Heart left ventricle (tissue), 16 donors: Measurements from ENCODE around the gene AGPAT4. TPM values are rescaled to one million over a fixed set of nuclear protein-coding genes. Genes with fewer than 3 reads are reported as not detected.
A peak's percentile ranks its signal among the peaks of the same experiment; 100 is the strongest.

Experiments
- ATAC-seq, 4 donors: fragments of 200-7000 bp; cut with Tn5 transposase; one replicate each; pipeline ENCODE4 v1.9.1; 2020 to 2022; ENCODE audit warnings: moderate library complexity in 4 of 4, mild to moderate bottlenecking in 3 of 4, moderate number of reproducible peaks in 1 of 4
- DNase-seq, 5 donors: peaks; one replicate each; pipeline ENCODE4 v3.0.0-alpha.2; 2020
- H3K27ac ChIP-seq, 12 donors: fragments of 200-600 bp; sonication (generic) in 4 of 12; one replicate each; pipeline versions ENCODE4 v1.5.0 to v1.8.0; 2016 to 2022; ENCODE audit warnings: mild to moderate bottlenecking in 2 of 12
- H3K27me3 ChIP-seq, 9 donors: fragments of 200-600 bp; sonication (generic) in 2 of 9; one replicate each; pipeline versions ENCODE4 v1.5.1 to v1.8.0; 2016 to 2022; ENCODE audit warnings: mild to moderate bottlenecking in 3 of 9
- H3K36me3 ChIP-seq, 9 donors: fragments of 200-600 bp; sonication (generic) in 2 of 9; one replicate each; pipeline versions ENCODE4 v1.5.0 to v1.8.0; 2018 to 2022; ENCODE audit warnings: mild to moderate bottlenecking in 2 of 9
- H3K4me1 ChIP-seq, 12 donors: fragments of 200-600 bp; sonication (generic) in 4 of 12; one replicate each; pipeline versions ENCODE4 v1.5.0 to v1.8.0; 2016 to 2022; ENCODE audit warnings: mild to moderate bottlenecking in 3 of 12
- H3K4me3 ChIP-seq, 12 donors: fragments of 200-600 bp; sonication (generic) in 4 of 12; one replicate each; pipeline versions ENCODE4 v1.5.0 to v1.8.0; 2017 to 2022; ENCODE audit warnings: mild to moderate bottlenecking in 9 of 12, moderate library complexity in 4 of 12
- H3K9me3 ChIP-seq, 12 donors: fragments of 200-600 bp; sonication (generic) in 4 of 12; one replicate each; pipeline versions ENCODE4 v1.5.0 to v1.8.0; 2016 to 2022; ENCODE audit warnings: mild to moderate bottlenecking in 1 of 12
- POLR2A ChIP-seq, 2 donors: fragments of 450-650 bp; IDR thresholded peaks; one replicate each; pipeline ENCODE4 v1.6.1; 2017; ENCODE audit warnings: antibody characterized with exemption in 2 of 2, mild to moderate bottlenecking in 2 of 2, moderate library complexity in 2 of 2
- WGBS, 4 donors: extraction: QIAGEN DNeasy Blood & Tissue Kit in 2 of 4; methylation state at CpG; one replicate each; pipeline versions ENCODE4 v1.1.5 to v1.1.7; 2013 to 2018; 5-methylcytosine and 5-hydroxymethylcytosine counted together
- intact Hi-C, 10 donors: fragments of 100-400 bp; cut with DNase I; formaldehyde crosslinking; loops; one replicate each; pipeline versions ENCODE4 v1.11.1 to v1.14.2; 2022
- polyA plus RNA-seq, 2 donors: library from polyadenylated mRNA; stranded (reverse); fragments of 200-250 nt; gene quantifications; one replicate each; pipeline ENCODE4 v1.2.3, GENCODE V29; 2013
- total RNA-seq, 9 donors: library from RNA; depleted of rRNA in 2 of 9; stranded (reverse); fragments of >200 nt in 2 of 9; fragmentation: NEBNext Ultra II Directional in 3 of 9; extraction: Animal tissue kit (Norgen Biotek cat#: 25700) in 3 of 9; gene quantifications; one replicate each; pipeline versions ENCODE4 v1.1.0 to v1.2.4, GENCODE V29; 2016 to 2023
- TF ChIP-seq, protein P1 (sequence below), 12 donors: fragments of 200-600 bp; sonication (generic) in 4 of 12; IDR thresholded peaks; one replicate each; pipeline versions ENCODE4 v1.5.0 to v1.8.0; 2018 to 2022; ENCODE audit warnings: antibody characterized with exemption in 12 of 12, mild to moderate bottlenecking in 5 of 12
- donor health status: ischemic (EF 13 %, LVEDD 7.1; RV severe dilation, severe dysfunction).
- donor health status: healthy with polysubstance abuse.
- donor health status: DM: no; HTN: yes; CAD: no.
- donor health status: DM: no; HTN: no; CAD: no.
- donor health status: ischemic (EF 25% LVEDD 6.9; RV normal size, moderate dysfunction).
- donor health status: ischemic (EF 25% LVEDD 5.7; RV mildly dilated, moderate dysfunction).
- donor health status: healthy.
- donor health status: DM: yes; HTN: yes; CAD: no.
- donor health status: ischemic (EF 35%, LVEDD 5.7; RV mildly dilated, moderate dysfunction).
- donor health status: nonischemic (EF 11% LVEDD 7.7; RV severe dilation, severe dysfunction).
- donor health status: DM: yes; HTN: yes; CAD: no.
- donor health status: PGD.
- donor health status: ischemic (EF 29% LVEDD 5.4; RV normal size, mild dysfunction).
- donor health status: nonischemic (EF 23%, LVEDD 6.1; RV moderate dilation, normal function).

AGPAT4 gene
- total and polyA plus RNA-seq, 11 donors: 0.83 to 5.0 (median 1.8) TPM

DNA sequence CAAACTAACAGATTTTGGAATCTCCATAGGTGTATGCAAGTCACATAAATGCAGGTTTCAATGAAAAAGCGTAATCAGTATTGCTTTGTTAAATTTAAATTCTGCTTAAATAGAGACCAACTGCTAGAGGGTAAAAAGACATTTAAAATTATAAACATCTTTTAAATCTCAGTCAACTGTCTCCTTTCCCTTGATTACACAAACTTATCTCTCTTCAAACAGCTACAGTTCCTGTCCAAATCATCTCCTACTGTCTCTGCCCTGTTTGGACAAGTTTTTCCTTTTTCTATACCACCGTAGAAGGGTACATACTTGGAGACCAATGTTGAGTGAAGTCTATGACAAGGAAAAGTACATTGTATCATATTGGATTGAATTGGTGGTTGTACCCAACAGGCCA lies 43.5 kb downstream of the AGPAT4 start:
- Histone ChIP-seq H3K36me3 (peaks cover 0 to 12% (median 4%) of the 10 kb centered on the region in 9 donors), H3K4me3 (no peak overlapping the region), H3K27me3 (no peaks in the 10 kb centered on the region), H3K27ac (no peak overlapping the region), H3K4me1 (peaks cover 0 to 43% (median 19%) of the 10 kb centered on the region in 12 donors), H3K9me3 (no peaks in the 10 kb centered on the region)
- intact Hi-C loops: no loop called here
- no peak for ATAC-seq
- TF ChIP-seq, protein P1, sequence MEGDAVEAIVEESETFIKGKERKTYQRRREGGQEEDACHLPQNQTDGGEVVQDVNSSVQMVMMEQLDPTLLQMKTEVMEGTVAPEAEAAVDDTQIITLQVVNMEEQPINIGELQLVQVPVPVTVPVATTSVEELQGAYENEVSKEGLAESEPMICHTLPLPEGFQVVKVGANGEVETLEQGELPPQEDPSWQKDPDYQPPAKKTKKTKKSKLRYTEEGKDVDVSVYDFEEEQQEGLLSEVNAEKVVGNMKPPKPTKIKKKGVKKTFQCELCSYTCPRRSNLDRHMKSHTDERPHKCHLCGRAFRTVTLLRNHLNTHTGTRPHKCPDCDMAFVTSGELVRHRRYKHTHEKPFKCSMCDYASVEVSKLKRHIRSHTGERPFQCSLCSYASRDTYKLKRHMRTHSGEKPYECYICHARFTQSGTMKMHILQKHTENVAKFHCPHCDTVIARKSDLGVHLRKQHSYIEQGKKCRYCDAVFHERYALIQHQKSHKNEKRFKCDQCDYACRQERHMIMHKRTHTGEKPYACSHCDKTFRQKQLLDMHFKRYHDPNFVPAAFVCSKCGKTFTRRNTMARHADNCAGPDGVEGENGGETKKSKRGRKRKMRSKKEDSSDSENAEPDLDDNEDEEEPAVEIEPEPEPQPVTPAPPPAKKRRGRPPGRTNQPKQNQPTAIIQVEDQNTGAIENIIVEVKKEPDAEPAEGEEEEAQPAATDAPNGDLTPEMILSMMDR (IDR thresholded peaks at IDR 0.05): no peak
- no peak for TF ChIP-seq POLR2A (IDR thresholded peaks at IDR 0.05)
- WGBS, 4 donors: 96 to 98% (median 97%) methylated on average over 2 of the region's 2 CpGs
- no peak for DNase-seq

DNA sequence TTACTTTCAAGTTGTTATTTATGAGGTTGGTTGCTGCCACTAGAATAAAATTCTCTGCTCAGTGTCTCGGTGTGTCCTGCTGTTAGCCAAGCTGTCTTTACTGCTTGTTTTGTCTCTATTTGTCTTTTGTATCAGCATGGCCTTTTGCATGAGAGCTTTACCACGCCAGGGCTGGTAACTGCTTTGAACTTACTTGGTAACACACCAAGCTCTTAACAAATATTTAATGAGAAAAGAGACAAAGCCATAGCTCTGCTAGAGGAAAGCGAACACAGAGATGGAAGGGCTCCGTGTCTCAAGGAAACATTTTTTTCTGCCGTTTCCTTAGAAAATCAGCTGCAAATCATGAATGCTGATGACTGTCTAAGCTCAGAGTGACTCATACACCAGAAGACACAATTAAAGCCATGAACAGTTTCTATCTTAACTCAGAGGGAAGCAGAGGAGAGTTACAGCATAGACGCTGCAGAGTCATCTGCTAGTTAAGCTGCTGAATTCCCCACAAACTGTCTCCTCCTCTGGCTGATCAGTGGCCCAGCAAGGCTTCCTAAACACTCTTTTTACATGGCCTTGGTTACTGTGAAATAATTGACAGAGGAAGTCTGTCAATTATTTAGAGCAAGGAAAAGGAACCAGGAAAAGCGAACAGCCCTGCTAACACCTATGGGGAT lies 44.8 kb downstream of the AGPAT4 start:
- TF ChIP-seq, protein P1 (IDR thresholded peaks at IDR 0.05): no peak
- no peak for TF ChIP-seq POLR2A (IDR thresholded peaks at IDR 0.05)
- H3K4me3 ChIP-seq: peak overlapping the region in 1 of 12 donors; percentile 12
- H3K9me3 ChIP-seq: no peaks in the 10 kb centered on the region
- H3K27me3 ChIP-seq: no peaks in the 10 kb centered on the region
- intact Hi-C loops: no loop called here
- peaks cover 0 to 12% (median 4%) of the 10 kb centered on the region in 9 donors for H3K36me3 ChIP-seq
- H3K4me1 ChIP-seq: peaks cover 0 to 38% (median 16%) of the 10 kb centered on the region in 12 donors
- DNase-seq (no peak), ATAC-seq (peak in 3 of 4 donors; percentile 80 to 91 (median 83))
- H3K27ac ChIP-seq: peak overlapping the region in 7 of 12 donors; percentile 13 to 82 (median 44)
- 44 to 62% (median 54%) methylated on average over 7 of the region's 7 CpGs for WGBS, 4 donors

DNA sequence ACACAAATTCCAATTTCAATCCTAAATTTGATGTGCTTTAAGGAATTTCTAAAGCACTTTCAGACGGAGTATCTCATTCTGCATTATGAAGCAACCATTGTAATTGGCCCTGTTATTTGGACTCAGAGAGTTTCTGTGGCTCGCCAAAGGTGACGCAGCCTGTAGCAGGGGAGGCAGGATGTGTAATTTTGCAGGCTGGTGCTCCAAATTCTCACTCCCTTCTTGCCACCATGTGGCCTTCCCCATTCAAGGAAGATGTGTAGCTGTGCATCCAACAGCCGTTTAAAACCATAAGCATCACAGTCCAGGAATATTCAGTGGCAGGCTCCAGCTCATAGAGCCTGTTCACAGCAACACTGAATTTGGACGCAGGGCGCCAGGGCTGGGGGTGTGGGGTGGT lies 45.8 kb downstream of the AGPAT4 start:
- intact Hi-C loops: no loop called here
- Histone ChIP-seq H3K4me1 (peaks cover 0 to 38% (median 16%) of the 10 kb centered on the region in 12 donors), H3K27ac (peak overlapping the region in 3 of 12 donors; percentile 44 to 82 (median 76)), H3K36me3 (peaks cover 0 to 12% (median 4%) of the 10 kb centered on the region in 9 donors), H3K27me3 (no peaks in the 10 kb centered on the region), H3K9me3 (no peaks in the 10 kb centered on the region), H3K4me3 (no peak overlapping the region)
- DNase-seq (no peak), ATAC-seq (peak in 3 of 4 donors; percentile 20 to 59 (median 25))
- 84 to 92% (median 87%) methylated on average over 6 of the region's 6 CpGs for WGBS, 4 donors
- TF ChIP-seq, protein P1 (IDR thresholded peaks at IDR 0.05): no peak
- no peak for TF ChIP-seq POLR2A (IDR thresholded peaks at IDR 0.05)

DNA sequence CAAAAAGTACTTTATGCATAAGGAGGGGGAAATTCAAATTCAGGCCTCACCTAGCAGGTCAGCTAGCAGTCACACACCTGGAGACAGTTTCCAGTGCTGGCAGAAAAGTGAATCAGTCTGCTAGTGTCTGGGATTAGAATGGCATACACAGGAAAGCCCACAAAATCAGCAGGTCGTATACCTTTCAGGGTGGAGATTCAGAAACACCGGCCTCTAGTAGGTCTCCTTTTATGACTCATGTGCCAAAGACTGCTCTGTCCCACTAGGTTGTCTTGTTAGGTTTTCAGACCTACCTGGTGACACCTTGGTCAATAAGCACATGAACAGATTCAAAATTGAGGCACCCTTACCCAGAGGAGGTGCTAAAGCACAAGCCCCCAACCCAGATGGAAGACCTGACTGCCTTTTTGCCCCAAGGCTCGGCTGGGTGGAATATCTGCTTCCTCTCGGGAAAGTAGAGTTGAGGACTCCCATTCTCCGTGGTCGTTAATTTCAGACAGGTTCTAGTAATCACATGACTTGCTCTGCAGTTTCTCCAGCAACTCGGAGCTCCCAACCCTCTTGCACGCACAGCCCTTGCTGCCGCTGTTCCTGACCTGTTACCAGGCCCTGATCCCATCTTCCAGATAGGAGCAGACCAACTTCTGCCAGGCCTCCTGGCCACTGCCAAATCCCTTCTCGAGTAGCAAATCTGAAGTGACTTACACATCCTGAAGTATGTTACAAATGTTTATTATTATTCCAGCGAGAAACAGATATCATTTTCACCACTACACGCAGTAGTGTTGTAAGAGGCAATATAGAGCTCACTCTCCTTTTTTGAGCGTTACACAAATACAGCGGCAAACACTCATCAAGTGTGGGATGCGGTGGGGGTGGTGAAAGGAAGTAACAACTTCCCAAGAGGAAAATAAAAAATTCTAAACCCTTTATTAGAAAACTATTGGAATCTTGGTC lies 46.6 kb downstream of the AGPAT4 start:
- ATAC-seq: no peak
- peak overlapping the region in 2 of 12 donors; percentile 76 to 82 for H3K27ac ChIP-seq
- intact Hi-C loops: no loop called here

More for the DNA sequence above, 46.6 kb downstream of the AGPAT4 start:
- WGBS, 4 donors: 85 to 89% (median 87%) methylated on average over 15 of the region's 15 CpGs
- H3K36me3 ChIP-seq: peaks cover 0 to 12% (median 4%) of the 10 kb centered on the region in 9 donors
- peaks cover 0 to 38% (median 16%) of the 10 kb centered on the region in 12 donors for H3K4me1 ChIP-seq
- H3K27me3 ChIP-seq: no peaks in the 10 kb centered on the region
- no peak for DNase-seq
- TF ChIP-seq, protein P1 (IDR thresholded peaks at IDR 0.05): no peak
- TF ChIP-seq POLR2A (IDR thresholded peaks at IDR 0.05): no peak
- no peak overlapping the region for H3K4me3 ChIP-seq
- no peaks in the 10 kb centered on the region for H3K9me3 ChIP-seq
